H1 (cell line): ENCODE data around the gene THADA.

Source experiments
- CBX8 ChIP-seq: fragments of 300-800, 300-1000 bp; sonication (generic); IDR thresholded peaks from 2 replicates; pipeline ENCODE4 v1.7.1; 2016; ENCODE audit warnings: low read depth, low read length, borderline replicate concordance
- CEBPB ChIP-seq: IDR thresholded peaks from 2 replicates; pipeline ENCODE4 v1.6.1; 2012; ENCODE audit warnings: low read depth, low read length
- POLR2A ChIP-seq, 2 experiments: IDR thresholded peaks; 1 replicate in 1 of 2; 2 replicates in 1 of 2; pipeline ENCODE4 v1.6.1; 2011; ENCODE audit warnings: low read depth in 2 of 2, low read length in 2 of 2, mild to moderate bottlenecking in 2 of 2; ENCODE audit errors: control extremely low read depth in 1 of 2

DNA sequence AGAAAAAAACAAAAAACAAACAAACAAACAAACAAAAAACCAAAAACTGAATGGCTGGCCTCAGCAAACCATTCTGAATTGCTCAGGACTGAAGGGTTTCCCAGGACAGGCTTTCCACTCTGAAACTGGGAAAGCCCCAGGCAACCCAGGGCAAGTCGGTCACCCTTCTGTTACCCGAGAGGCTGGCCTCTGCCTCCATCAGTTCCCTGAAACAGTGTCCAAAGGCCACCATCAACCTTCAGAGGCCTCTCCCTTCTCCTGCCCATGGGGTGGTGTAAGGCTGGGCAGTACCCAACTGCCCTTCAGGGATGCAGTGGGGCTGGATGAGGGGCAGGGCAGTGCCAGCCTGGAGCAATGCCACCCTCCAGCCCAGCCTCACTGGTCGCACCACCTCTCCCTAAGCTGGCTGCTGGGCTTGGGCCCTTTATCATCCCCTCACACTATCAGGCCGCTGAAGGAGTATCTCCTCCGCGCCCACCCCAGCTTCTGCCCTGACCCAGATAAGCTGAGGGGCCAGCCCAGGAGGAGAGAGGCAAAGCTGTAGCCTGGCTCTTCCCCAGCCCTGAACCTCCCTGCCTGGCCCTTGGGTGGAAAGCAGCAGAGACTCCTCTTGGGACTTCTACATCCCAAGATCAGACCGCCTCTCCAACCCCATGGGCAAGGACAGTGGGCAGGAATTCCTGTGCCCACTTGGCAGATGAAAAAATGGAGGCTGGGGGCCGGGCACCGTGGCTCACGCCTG lies 405.4 kb downstream of the THADA start:
- no peak for TF ChIP-seq POLR2A (IDR thresholded peaks at IDR 0.05; ENCODE audit: control extremely low read depth in 1 of 2, low read depth in 2 of 2, low read length in 2 of 2)
- TF ChIP-seq CEBPB = no peak
- no peak for TF ChIP-seq CBX8
